ENCODE measurements around the gene NCAM1. TPM values are rescaled to one million over a fixed set of nuclear protein-coding genes. Genes with fewer than 3 reads are reported as not detected.

NCAM1 gene
- total and polyA plus RNA-seq, 2 of the 13 experiments (the other 11 are each of a cell fraction or from before 2014, with no cell fraction given), result 0.05 TPM; not detected in 1

GRCh38 chr11:113234888-113235287 is 273.7 kb downstream of the NCAM1 start (continued):
- no peak for TF ChIP-seq BORCS8-MEF2B (CRISPR knock-in tag; IDR thresholded peaks at IDR 0.05)
- TF ChIP-seq SCMH1 (CRISPR knock-in tag; IDR thresholded peaks at IDR 0.05; ENCODE audit: borderline replicate concordance), result no peak

- no peaks in the 10 kb centered on the region for H3K9me3 ChIP-seq (ENCODE audit: low read length)
- H3K4me2 ChIP-seq (ENCODE audit: low read depth, low read length), result no peak overlapping the region
- ChIA-PET CTCF (ENCODE audit: low intra/inter-chr PET ratio, low total read pairs) (no interaction called here), POLR2A (no interaction called here)
- TF ChIP-seq MAFK (conservative IDR thresholded peaks at IDR 0.05 in 1 of 2, IDR thresholded peaks at IDR 0.05 in 1 of 2; ENCODE audit: low read length in 2 of 2), result peak in 1 of 2 experiments; percentile 22; a peak in 1 of 4 replicates
- TF ChIP-seq HHEX (CRISPR knock-in tag; IDR thresholded peaks at IDR 0.05), result no peak
- no peak for FAIRE-seq
- intact Hi-C loops (cut with micrococcal nuclease; ENCODE audit: unreplicated experiment) (no loop called here), in situ Hi-C loops (cut with HindIII; ENCODE audit: extremely low pct_ligation_motif_present, low pct_unique_long_range_greater_than_20kb) (no loop called here)
- H3K36me3 ChIP-seq (replicated peaks in 1 of 2; ENCODE audit: control insufficient read depth in 1 of 2, insufficient read depth in 2 of 2, low read length in 2 of 2), result no peaks in the 10 kb centered on the region
- no peak overlapping the region for H2AFZ ChIP-seq (ENCODE audit: low read length)
- H3K27ac ChIP-seq (ENCODE audit: extremely low read length, insufficient read depth, low read length), result no peak overlapping the region
- H3K27me3 ChIP-seq (ENCODE audit: control insufficient read depth in 1 of 2, insufficient read depth in 2 of 2, low read length in 2 of 2), result peaks cover 2 to 30% of the 10 kb centered on the region in 2 experiments; a peak in 3 of 5 replicates
- H3K9ac ChIP-seq (ENCODE audit: insufficient read depth, low read depth, low read length), result no peak overlapping the region
- no peaks in the 10 kb centered on the region for H3K4me1 ChIP-seq (ENCODE audit: insufficient read depth, low read length)
- no peaks in the 10 kb centered on the region for H3K79me2 ChIP-seq (ENCODE audit: insufficient read depth, low read length)
- no peak overlapping the region for H3K4me3 ChIP-seq (replicated peaks in 1 of 3; ENCODE audit: insufficient read depth in 1 of 3, low read depth in 2 of 3, low read length in 3 of 3)
- no peak for ATAC-seq
- no peak for DNase-seq (ENCODE audit: low spot score)
- H4K20me1 ChIP-seq (ENCODE audit: insufficient read depth, low read length), result no peaks in the 10 kb centered on the region
- no TSS peak for BruUV-seq (replicated peaks)
- WGBS (ENCODE audit: low lambda C conversion rate), result 0% methylated on average over 1 of the region's 4 CpGs
Observed at GRCh38 chr11:113237261-113237660, 276.0 kb downstream of the NCAM1 start.

- peaks cover 2 to 25% of the 10 kb centered on the region in 2 experiments; a peak in 3 of 5 replicates for H3K27me3 ChIP-seq (ENCODE audit: control insufficient read depth in 1 of 2, insufficient read depth in 2 of 2, low read length in 2 of 2)
- ChIA-PET CTCF (ENCODE audit: low intra/inter-chr PET ratio, low total read pairs) (no interaction called here), POLR2A (no interaction called here)
- H3K9ac ChIP-seq (ENCODE audit: insufficient read depth, low read depth, low read length), result no peak overlapping the region
- no peaks in the 10 kb centered on the region for H4K20me1 ChIP-seq (ENCODE audit: insufficient read depth, low read length)
- no peaks in the 10 kb centered on the region for H3K4me1 ChIP-seq (ENCODE audit: insufficient read depth, low read length)
- no peaks in the 10 kb centered on the region for H3K36me3 ChIP-seq (replicated peaks in 1 of 2; ENCODE audit: control insufficient read depth in 1 of 2, insufficient read depth in 2 of 2, low read length in 2 of 2)
- in situ Hi-C loops (cut with HindIII; ENCODE audit: extremely low pct_ligation_motif_present, low pct_unique_long_range_greater_than_20kb) (no loop called here), intact Hi-C loops (cut with micrococcal nuclease; ENCODE audit: unreplicated experiment) (no loop called here)
- H3K79me2 ChIP-seq (ENCODE audit: insufficient read depth, low read length), result no peaks in the 10 kb centered on the region
- 20% methylated on average over 1 of the region's 5 CpGs for WGBS (ENCODE audit: low lambda C conversion rate)
- FAIRE-seq (no peak), ATAC-seq (no peak), DNase-seq (ENCODE audit: low spot score) (no peak)
- BruUV-seq (replicated peaks), result no TSS peak
- H3K4me3 ChIP-seq (replicated peaks in 1 of 3; ENCODE audit: insufficient read depth in 1 of 3, low read depth in 2 of 3, low read length in 3 of 3), result no peak overlapping the region
- no peaks in the 10 kb centered on the region for H3K9me3 ChIP-seq (ENCODE audit: low read length)
- no peak overlapping the region for H2AFZ ChIP-seq (ENCODE audit: low read length)
- H3K27ac ChIP-seq (ENCODE audit: extremely low read length, insufficient read depth, low read length), result no peak overlapping the region
- no peak overlapping the region for H3K4me2 ChIP-seq (ENCODE audit: low read depth, low read length)
- TF ChIP-seq ZSCAN20 (CRISPR knock-in tag; IDR thresholded peaks at IDR 0.05; ENCODE audit: borderline replicate concordance), result no peak
- no peak for TF ChIP-seq GLMP (CRISPR knock-in tag; IDR thresholded peaks at IDR 0.05; ENCODE audit: borderline replicate concordance)
- no peak for TF ChIP-seq ZFP36L1 (CRISPR knock-in tag; IDR thresholded peaks at IDR 0.05)
- TF ChIP-seq FUBP1 (CRISPR knock-in tag; IDR thresholded peaks at IDR 0.05; ENCODE audit: borderline replicate concordance), result no peak
- TF ChIP-seq MIER3 (CRISPR knock-in tag; IDR thresholded peaks at IDR 0.05; ENCODE audit: borderline replicate concordance), result no peak
- TF ChIP-seq HIVEP1 (CRISPR knock-in tag; IDR thresholded peaks at IDR 0.05), result no peak
- TF ChIP-seq PRDM4 (CRISPR knock-in tag; IDR thresholded peaks at IDR 0.05; ENCODE audit: borderline replicate concordance), result no peak
- no peak for TF ChIP-seq ZNF326 (CRISPR knock-in tag; IDR thresholded peaks at IDR 0.05; ENCODE audit: borderline replicate concordance)
Observed at GRCh38 chr11:113238721-113239120, 277.5 kb downstream of the NCAM1 start.
